ENCODE data around the gene TRIO.
A peak's percentile ranks its signal among the peaks of the same experiment; 100 is the strongest.

The TRIO gene

GRCh38 chr5:14168144-14168792, 25.1 kb downstream of the TRIO start:
- no peak for DNase-seq (ENCODE audit: low read depth)

- no peak for DNase-seq (ENCODE audit: low read depth)
These were observed 25.7 kb downstream of the TRIO start for GRCh38 chr5:14168793-14169262.

GRCh38 chr5:14171046-14171445, 27.9 kb downstream of the TRIO start:
- DNase-seq (ENCODE audit: low read depth), result no peak

- no peak for DNase-seq (ENCODE audit: low read depth)
These were observed 28.5 kb downstream of the TRIO start for GRCh38 chr5:14171621-14172020.

- no peak for DNase-seq (ENCODE audit: low read depth)
These were observed 29.1 kb downstream of the TRIO start for GRCh38 chr5:14172149-14172795.

GRCh38 chr5:14173377-14174229, 30.5 kb downstream of the TRIO start:
- DNase-seq (ENCODE audit: low read depth), result no peak

- no peak for DNase-seq (ENCODE audit: low read depth)
These were observed 31.1 kb downstream of the TRIO start for GRCh38 chr5:14174230-14174636.

GRCh38 chr5:14175381-14175780, 32.2 kb downstream of the TRIO start:
- no peak for DNase-seq (ENCODE audit: low read depth)

- DNase-seq (ENCODE audit: low read depth), result no peak
These were observed 33.7 kb downstream of the TRIO start for GRCh38 chr5:14176888-14177287.

GRCh38 chr5:14177634-14178033, 34.5 kb downstream of the TRIO start:
- no peak for DNase-seq (ENCODE audit: low read depth)

GRCh38 chr5:14178091-14178490, 34.9 kb downstream of the TRIO start:
- DNase-seq (ENCODE audit: low read depth), result no peak

- no peak for DNase-seq (ENCODE audit: low read depth)
These were observed 35.6 kb downstream of the TRIO start for GRCh38 chr5:14178671-14179211.

- no peak for DNase-seq (ENCODE audit: low read depth)
These were observed 36.3 kb downstream of the TRIO start for GRCh38 chr5:14179446-14179845.

GRCh38 chr5:14180437-14180836, 37.3 kb downstream of the TRIO start:
- no peak for DNase-seq (ENCODE audit: low read depth)

GRCh38 chr5:14181299-14181968, 38.3 kb downstream of the TRIO start:
- no peak for DNase-seq (ENCODE audit: low read depth)

- DNase-seq (ENCODE audit: low read depth), result no peak
These were observed 39.6 kb downstream of the TRIO start for GRCh38 chr5:14182761-14183160.

GRCh38 chr5:14183187-14183939, 40.2 kb downstream of the TRIO start:
- no peak for DNase-seq (ENCODE audit: low read depth)

GRCh38 chr5:14184082-14184481, 40.9 kb downstream of the TRIO start:
- no peak for DNase-seq (ENCODE audit: low read depth)

- DNase-seq (ENCODE audit: low read depth), result no peak
These were observed 41.6 kb downstream of the TRIO start for GRCh38 chr5:14184725-14185124.

- peak; percentile 77 for DNase-seq (ENCODE audit: low read depth)
These were observed 42.4 kb downstream of the TRIO start for GRCh38 chr5:14185326-14186058.
